IPS-NIHi7 (cell line): Measurements from ENCODE around the gene EEF1AKMT1.

Source experiments
- DNase-seq: peaks from one replicate; pipeline ENCODE4 v3.0.0; 2012; ENCODE audit warnings: mixed read lengths; ENCODE audit errors: extremely low spot score

The EEF1AKMT1 gene

DNA sequence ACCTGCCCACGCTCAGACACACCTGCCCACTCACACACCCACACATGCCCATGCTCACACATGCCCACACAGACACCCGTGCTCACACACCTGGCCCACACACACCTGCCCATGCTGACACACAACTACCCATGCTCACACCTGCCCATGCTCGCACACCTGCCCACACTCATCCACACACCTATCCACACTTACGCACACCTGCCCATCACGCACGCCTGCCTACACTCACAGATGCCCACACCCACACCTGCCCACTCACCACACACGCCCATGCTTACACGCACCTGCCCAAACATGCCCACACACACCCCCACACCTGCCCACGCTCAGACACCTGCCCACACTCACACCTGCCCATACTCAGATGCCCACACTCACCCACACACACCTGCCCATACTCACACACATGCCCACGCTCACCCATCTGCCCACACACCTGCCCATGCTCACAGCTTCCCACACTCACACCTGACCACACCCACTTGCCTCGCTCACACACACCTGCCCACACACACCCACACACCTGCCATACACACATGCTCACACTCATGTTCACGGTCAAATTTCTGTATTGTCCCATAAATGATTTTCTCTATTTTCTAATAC lies 54.7 kb downstream of the EEF1AKMT1 start:
- DNase-seq = no peak

DNA sequence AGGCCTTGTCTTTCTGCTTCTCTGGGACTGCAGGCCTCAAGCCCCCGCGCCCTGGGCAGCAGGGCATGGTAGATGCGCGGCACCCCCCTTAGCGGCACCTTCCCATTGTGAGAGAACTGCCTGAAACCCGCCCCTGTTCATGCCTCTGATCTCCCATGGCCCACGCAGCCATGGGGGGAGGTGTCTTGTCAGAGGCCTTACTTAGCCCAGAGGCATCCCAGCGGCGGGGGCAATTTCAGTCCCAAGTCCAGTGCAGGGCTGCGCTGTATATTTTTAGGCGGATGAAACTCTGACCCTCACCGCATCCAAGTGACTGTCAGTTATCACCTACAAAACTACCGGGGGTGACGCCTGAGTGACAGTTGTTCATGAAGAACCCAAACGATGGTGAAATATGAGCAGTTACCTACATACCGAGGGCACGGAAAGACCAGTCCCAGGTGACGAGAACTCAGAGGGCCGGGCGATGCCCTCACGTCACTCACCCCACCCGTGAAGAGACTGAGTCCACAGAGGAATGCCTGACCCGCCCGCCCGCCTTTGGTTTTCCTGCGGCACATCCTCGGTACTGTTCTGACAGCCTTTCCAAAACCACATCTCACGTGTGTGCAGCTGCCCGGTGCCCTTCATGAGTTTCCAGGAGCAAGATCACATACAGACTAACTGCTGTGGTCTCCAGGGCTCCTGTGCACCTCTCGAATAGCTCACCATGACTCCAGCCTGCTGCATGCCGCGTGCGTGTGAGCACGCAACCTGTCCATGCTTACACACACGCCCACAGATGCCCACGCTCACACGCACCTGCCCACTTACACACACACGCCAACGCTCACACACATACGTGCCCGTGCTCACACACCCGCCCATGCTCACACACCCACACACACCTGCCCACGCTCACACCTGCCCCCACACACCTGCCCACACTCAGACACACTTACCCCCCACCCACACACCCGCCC lies 55.9 kb downstream of the EEF1AKMT1 start:
- no peak for DNase-seq

DNA sequence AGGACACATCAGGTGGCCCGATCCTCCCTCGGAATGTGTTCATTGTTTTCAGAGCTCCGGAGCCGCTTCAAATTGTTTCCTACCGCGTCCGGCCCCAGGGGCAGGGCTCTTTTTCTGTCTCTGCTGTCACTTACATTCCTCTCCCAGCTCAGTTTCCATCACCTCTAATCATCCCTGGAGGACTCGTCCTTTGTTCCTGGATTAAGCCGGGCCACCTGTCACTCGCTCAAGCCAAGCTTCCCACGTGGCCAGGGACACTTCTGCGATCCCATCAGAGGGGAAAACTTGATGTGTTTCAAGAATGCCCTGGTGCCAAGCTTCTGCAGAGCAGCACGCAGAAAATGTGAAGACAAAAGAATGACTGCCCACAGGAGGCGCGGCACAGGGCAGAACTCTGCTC lies 56.8 kb downstream of the EEF1AKMT1 start:
- DNase-seq = peak; percentile 35

DNA sequence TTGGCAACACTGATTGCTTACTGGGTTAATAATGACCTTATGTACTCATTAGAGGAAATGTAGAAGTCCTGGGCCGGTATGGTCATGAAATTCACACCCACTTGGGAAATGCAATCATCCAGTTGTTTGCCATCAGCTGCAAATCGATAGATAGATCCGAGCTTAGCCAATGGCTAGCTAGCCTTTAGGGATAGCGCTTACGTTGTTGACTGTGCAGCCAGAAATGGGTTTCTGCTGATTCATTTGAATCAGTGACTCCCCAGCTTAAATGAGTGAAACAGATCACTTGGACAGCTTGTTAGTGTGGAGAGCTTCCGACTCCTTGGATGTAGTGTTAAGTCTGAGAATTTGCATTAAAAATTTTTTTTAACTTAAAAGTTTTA lies 58.4 kb downstream of the EEF1AKMT1 start:
- no peak for DNase-seq

DNA sequence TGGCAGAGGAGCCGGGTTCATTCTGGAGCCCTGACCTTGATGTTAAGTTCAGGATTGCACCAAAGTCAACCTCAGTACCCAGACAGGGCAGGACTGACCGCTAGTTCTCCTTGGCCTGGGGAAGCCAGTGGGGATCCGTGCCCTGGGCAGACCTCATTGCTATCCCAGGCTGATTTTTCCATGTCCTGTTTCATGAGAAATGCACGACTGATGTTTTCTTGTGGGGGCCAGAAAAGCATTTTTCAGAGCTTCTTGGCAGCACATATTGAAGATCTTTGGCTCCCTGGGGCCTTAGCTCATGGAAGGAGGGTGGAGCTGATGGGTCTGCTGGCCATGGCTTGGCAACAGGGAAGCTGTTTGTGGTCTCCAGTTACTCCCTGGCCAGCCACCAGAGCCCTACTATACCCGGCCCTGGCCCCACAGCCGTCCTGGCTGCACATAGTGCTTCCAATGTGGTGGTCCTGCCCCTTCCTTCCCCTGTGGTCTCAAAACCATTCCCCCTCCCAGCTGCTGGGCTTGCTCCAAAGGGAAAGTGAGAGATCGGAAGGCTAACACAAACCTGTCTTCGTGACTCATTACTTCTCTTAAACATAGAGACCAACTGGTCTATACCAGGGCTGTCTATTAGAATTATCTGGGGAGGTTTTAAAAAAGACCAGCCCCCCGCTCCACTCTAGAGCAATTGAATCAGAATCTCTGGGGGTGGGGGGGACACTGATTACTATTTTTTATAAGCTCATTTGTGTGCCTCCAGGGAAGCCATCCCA lies 59.0 kb downstream of the EEF1AKMT1 start:
- DNase-seq = no peak

DNA sequence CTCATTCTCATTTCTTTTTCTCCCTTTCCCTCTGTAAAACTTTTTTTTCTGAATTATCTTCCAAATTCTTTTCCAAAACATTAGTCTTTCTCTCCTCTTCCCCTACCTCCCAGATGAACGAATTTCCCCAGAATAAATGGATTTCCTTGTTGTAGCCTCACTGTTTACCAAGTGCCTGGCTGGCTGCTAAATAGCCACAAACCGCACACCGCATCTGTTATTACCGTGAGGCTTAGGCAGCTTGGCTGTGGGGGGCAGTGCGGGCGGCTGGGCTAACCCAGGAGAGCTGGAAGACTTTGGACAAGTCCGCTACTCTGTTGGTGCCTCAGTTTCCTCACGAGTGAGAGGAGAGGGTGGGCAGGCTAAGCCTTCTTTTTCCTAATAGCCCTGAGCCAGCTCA lies 59.6 kb downstream of the EEF1AKMT1 start:
- DNase-seq = no peak

DNA sequence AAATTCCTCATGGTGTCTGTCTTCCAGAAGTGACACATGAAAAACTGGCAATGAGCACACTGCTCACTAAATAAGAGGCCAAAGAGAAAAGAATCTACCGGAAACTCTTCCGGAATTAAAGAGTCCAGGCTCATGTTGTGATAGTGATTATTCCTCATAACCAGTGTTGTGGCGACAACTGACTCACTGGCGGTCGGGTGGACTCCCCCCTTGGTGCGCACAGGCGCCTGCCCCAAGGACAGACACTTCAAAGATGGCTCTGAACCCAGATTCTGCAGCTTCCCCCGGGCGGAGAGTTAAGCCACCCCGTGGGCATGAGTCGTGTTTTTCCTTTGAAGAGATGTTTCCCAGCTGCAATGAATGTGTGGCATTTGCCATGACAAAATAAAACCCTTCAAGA lies 60.0 kb downstream of the EEF1AKMT1 start:
- DNase-seq = no peak

DNA sequence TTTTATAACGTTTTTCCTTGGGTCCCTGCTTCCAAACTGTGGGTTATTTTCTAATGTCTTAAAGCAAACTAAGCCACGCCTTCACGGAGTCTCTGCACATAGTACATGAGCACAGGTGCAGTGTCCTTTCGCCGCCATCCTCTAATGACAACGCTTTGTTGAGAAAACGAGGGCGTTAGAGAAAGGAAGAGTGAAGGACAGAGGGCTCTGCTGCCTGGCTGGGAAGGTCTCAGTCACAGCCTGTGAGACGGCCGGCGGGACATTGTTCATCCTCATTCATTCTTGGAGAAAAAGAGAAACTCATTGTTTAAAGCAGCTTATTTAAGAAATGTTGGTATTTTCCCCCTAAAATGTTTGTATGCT lies 60.8 kb downstream of the EEF1AKMT1 start:
- no peak for DNase-seq

DNA sequence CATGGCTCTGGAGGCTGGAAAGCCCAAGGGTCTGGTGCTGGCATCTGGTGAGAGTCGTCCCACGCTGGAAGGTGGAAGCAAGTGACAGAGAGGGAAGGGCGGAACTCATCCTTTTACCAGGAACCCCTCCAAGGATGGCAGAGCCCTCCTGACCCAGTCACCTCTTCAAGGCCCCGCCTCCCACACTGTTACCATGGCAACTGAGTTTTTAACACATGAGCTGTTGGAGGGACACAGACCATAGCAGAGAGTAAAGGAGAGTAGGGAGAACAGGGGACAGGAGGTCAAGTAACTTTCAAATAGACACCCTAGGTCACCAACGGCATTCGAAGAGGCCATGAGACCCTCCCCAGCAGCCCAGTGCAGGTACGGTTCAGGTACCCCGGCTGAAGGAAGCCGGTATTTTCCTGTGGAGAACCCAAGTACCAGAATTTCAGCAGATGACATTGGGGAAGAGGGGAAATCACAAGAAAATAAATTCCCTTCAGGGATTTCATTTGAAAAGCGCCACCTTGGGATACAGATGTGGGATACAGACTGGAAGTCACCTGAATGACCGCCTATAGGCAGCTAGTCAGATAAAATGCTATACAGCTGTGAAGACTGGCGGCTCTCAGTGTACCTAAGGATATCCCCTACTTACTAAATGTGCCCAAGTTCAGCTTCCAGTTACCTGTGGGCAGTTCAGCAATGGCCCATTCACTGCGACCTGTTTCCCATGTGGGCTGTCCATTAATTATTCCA lies 62.3 kb downstream of the EEF1AKMT1 start:
- no peak for DNase-seq

DNA sequence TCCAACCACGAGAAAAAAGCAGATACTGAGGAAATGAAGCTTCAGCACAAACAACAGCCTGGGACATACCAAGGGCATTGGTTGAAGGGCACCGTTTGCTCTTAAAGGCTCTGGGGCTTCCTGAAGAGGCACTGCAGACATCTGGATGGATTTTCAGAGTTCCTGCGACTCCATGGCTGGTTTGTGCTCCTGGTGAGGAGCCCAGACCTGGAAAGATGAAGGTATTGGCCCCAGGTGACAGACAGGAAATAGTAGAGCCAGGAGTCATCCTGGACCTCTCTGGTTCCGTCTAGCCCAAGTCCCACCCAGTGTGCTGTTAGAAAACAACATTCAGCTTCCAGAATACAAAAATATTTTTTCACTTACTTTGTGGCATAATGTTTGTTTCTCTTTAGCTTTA lies 64.0 kb downstream of the EEF1AKMT1 start:
- DNase-seq = no peak

DNA sequence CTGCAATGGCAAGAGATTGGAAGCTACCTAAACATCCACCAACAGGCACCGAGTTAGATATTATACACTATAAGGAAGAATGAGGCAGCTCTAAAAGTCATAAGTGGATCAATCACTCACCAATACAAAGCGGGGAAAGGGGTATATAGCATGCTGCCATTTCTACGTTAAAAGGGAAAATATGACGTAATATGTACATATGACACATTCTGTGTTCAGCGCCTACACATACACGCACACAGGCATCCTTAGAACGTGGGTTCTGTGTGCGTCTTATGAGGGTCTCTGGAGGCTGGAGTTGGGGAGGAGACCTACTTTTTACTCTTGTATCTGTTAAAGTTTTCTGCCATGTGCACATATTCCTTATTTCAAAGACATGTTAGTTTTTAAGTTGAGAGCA lies 64.4 kb downstream of the EEF1AKMT1 start:
- DNase-seq = no peak

DNA sequence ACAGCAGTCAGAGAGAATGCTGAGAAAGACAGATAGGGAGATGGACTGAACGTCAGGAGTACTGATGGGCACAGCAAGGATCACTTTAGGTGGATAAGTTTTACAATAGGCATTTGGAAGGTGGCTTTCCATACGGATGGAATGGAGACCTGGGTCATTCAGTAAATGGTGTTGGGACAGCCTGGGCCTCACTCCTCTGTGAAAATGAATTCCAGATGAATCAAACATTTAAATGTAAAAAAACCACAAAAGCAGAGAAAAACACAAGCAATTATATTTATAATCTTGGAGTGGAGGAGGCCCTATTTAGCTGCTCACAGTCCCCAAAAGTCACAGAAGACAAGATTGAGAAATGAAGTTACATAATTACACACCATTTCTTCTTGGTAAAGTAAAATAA lies 65.5 kb downstream of the EEF1AKMT1 start:
- DNase-seq = no peak

DNA sequence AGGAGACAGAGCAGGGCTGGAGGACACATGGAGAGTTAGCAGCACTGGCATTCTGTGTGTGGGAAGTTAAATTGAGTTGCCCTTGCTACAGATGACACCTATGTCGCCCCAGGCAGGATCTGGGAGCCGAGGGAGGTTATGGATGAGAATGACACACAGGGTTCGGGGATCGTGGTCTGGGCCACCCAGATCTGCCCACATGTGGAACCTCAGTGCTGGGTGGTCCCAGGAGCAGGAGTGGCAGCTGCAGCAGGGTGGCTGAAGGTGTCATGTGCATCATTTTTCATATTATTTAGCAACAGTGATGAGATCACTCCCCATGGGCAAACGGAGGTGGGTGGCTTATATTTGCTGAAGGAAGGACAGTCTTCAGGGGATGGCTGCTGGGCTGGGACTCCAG lies 67.1 kb downstream of the EEF1AKMT1 start:
- DNase-seq = no peak

DNA sequence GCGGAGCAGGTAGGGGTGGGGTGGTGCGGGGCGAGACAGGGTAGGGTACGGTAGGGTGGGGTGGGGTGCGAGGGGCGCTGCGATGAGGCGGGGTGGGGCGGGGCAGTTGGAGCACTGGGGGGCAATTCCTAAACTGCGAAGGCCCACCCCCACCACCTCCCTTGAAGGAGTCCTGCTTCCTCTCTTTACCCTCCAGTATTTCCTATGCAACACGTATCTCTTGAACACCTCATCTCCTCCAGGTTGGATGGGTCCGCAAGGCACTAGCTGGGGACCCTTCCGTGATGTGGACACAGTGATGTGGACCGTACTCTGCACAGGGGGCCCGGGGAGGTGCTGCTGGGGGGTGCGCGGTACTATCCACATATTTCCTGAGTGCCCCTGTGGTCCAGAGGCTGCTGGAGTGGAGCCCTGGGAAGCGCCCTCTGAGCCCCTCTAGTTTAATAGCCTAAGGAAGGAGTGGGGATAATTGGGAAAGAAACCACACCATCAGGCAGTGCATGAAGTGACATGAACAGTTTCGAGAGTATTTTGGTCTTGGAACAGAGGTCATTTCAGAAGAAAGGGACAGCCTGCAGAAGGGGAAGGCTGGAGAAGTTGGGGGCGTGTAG lies 69.2 kb downstream of the EEF1AKMT1 start:
- DNase-seq = no peak

DNA sequence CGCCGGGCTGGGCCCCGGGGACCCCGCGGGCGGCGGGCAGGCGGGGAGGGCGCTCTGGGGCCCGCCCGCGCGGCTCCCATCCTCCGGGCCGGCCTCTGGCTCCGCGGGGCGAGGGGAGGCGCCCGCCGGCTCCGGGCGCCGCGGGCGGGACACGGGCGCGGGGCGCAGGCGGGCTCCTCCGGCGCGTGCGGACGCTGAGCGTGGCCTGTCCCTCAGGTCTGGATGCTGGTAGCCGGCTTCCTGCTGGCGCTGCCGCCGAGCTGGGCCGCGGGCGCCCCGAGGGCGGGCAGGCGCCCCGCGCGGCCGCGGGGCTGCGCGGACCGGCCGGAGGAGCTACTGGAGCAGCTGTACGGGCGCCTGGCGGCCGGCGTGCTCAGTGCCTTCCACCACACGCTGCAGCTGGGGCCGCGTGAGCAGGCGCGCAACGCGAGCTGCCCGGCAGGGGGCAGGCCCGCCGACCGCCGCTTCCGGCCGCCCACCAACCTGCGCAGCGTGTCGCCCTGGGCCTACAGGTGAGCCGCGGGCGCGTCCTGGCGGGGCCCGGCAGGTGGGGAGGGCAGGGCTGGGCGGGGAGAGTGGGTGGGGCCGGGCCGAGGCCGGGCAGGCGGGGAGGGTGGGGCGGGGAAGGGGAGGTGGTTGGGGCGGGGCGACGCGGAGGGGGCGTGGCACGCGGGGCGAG lies 69.8 kb downstream of the EEF1AKMT1 start:
- peak; percentile 89 for DNase-seq

DNA sequence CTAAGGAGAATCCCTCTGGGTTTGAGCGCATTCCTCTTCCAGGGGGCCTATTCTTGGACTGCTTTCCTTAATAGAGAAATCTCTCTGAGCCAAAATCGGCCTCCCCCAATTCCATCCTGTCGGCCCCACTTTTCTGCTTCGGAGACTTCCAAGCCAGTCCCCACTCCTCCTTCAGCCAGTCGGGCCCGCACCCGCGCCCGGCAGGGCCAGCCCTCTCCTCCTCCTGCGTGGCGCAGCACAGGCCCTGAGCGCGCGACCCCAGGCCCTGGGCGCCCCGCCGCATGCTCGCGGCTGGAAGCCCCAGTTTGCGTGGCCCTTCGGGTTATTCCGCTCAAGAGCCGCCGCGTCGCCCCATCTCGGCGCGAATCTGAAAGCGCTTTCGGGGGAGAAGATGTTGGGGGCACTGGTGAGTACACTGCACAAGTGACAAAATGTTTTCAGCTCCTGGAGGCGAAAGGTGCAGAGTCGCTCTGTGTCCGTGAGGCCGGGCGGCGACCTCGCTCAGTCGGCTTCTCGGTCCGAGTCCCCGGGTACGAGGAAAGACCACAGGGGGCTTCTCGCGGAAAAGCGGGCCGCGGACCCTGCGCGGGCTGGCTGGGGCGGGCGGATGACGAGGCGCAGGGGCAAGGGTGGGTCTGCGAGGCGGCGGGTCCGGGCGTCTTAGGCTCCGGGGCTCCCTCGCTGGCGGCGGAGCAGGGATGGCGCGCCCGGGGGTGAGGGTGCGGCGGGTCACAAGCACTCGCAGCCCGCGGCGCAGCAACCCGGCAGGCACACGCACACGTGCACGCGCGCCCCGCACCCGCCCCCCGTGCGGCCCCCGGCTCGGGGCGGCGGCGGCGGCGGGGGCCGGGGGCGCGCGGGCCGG lies 70.6 kb downstream of the EEF1AKMT1 start, which contains the start of gene IL17D:
TSS of gene IL17D (plus strand) at position 785 of the 865 bp plus-strand sequence. CDS start 303 bp downstream, outside the sequence.
- DNase-seq = peak; percentile 43

DNA sequence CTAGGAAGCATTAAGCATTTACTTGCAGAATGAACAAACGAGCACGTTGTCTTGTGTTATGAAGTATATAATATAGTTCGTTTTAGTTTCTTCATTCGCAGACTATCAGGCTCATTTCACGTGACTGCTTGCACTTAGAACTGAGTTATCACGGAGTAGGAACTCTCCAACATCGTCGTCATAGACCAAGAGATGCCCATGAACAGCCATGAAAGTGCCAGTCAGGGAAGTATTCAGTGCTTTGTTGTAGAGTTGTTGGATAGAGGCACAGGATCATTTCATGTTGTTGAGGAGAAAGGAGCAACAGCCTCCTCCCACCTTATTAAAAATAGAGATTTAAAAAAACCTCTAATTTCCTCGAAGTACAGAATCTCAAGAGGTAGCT lies 71.2 kb downstream of the EEF1AKMT1 start:
- DNase-seq = no peak

DNA sequence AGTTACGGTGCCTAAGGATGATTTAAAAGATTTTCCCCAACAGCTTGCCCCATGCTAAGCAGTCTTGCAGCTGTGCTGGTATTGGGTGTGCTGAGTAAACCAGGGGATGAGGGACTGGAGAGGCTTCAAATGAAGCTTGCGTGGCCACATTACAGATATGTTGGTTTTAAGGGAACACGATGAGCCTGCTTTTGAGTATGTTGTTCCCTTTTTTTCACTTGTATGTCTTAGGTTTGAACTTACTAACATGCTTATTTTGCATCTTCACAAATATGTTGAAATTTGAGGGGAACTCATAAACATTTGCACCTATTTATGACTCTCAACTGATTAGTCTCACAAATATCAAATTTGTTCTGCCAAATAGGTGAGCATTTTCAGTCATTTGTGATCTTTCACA lies 72.3 kb downstream of the EEF1AKMT1 start:
- DNase-seq = no peak

DNA sequence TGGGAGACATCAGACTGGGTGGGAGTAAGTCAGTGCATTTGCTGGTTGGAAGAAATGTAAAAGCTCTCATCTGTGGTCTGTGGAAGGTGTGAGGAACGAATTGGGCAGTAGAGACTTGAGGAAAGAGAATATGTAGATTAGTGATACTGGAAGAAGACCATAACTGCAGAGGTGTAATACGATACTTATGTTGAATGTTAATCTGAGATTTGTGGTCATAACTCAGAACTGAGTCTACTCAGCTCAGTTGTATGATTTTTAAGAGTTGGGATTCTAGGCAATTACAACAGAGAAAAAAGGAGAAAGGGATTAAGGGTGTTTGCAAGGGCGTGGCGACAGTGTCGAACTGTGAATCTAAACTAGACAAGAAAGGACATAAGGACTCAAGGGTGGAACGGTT lies 73.5 kb downstream of the EEF1AKMT1 start:
- no peak for DNase-seq

DNA sequence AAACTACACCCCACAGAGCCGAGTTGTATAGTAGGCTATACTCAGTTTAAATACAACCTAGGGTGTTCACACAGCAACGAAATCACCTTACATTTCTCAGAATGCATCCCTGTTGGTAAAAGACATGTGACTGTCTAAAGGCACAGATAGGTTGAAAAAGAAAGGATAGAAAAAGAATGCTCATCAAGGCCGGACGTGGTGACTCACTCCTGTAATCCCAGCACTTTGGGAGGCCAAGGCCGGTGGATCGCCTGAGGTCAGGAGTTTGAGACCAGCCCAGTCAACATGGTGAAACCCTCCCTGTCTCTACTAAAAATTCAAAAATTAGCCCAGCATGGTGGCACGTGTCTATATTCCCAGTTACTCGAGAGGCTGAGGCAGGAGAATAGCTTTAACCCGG lies 74.0 kb downstream of the EEF1AKMT1 start:
- DNase-seq = no peak
